GM13977 (cell line): ENCODE measurements around the gene MTERF1.
"Not testable (repeated sequence)": the region's sequence is repeated elsewhere in the genome, so short reads cannot be mapped to it uniquely, and the experiment has no call there.

Experiments
- DNase-seq: peaks from one replicate; pipeline ENCODE4 v3.0.0; 2012; ENCODE audit warnings: low spot score
- in situ Hi-C: fragments of 300-500 bp; cut with MboI; formaldehyde crosslinking; loops from one replicate; pipeline ENCODE4 v1.12.0; 2022; ENCODE audit warnings: low sequenced_read_pairs, low pct_unique_long_range_greater_than_20kb, mixed read lengths, inconsistent platforms; ENCODE audit not compliant: unreplicated experiment
- TF ChIP-seq, protein P1 (sequence below): IDR thresholded peaks from 2 replicates; pipeline ENCODE4 v1.5.1; 2012; ENCODE audit warnings: mild to moderate bottlenecking, control low read depth; ENCODE audit not compliant: insufficient read depth; ENCODE audit errors: extremely low read depth, missing control alignments

MTERF1 gene

DNA sequence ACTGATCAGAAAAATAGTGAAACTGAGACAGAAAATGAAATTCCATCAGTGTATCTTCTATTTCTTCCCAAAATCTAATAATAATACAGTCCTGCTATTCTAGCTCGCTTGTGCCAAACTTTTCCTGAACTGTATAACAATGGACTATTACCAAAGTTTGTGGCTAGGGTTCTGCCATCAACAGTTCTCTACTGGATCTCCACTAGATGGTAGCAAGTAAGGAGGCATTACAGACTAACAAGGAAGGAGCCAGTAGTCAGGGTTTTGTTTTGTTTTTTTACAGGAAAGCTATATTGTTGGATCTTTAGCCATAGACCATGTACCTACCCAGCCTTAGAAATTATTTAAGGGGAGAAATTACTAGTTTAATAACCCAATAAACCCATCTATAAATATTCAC, 10.8 kb downstream of the MTERF1 start:
- DNase-seq, result no peak
- in situ Hi-C loops, result no loop called here
- TF ChIP-seq, protein P1, sequence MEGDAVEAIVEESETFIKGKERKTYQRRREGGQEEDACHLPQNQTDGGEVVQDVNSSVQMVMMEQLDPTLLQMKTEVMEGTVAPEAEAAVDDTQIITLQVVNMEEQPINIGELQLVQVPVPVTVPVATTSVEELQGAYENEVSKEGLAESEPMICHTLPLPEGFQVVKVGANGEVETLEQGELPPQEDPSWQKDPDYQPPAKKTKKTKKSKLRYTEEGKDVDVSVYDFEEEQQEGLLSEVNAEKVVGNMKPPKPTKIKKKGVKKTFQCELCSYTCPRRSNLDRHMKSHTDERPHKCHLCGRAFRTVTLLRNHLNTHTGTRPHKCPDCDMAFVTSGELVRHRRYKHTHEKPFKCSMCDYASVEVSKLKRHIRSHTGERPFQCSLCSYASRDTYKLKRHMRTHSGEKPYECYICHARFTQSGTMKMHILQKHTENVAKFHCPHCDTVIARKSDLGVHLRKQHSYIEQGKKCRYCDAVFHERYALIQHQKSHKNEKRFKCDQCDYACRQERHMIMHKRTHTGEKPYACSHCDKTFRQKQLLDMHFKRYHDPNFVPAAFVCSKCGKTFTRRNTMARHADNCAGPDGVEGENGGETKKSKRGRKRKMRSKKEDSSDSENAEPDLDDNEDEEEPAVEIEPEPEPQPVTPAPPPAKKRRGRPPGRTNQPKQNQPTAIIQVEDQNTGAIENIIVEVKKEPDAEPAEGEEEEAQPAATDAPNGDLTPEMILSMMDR, result no peak

DNA sequence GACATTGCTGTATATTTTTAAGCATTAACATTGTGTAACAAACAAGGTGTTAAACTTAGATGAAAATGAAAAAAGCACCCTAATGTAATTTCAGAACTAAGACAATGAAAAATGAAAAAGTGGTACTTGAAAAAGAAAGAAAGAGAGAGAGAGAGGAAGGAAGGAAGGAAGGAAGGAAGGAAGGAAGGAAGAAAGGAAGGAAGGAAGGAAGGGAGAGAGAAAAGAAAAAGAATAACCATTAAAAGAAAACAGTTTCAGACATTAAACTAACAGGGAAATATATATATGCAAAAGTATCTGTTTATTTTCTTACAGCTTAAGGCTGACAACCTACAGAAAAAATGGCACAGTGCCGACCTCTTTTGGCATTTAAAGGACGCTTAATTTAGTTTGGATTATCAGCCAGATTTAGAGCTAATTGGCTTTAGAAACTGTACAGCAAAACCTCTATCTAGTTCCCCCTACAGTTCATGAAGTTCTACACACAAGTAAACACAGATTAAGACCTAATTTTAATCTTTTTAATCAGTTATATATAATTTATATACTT, 13.8 kb downstream of the MTERF1 start:
- DNase-seq, result no peak
- in situ Hi-C loops, result no loop called here
- TF ChIP-seq, protein P1, result no peak

DNA sequence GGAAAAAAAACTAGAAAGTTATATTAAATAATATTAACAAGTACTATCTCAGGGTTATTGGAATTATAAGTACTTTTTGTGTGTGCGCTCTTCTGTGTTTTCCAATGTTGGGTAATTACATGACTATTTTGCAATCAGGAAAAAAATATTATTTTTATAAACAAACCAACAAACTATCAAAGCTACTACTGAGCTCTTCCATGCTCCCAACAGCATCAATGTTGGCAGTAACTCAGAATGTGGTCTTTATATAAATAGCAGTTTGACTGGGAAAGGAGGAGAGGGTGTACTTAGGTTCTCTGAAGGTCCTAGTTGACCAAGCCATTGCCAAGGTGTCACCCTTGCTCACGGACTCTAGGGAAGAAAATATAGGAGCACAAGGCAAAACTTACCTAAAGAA, 15.0 kb downstream of the MTERF1 start:
- TF ChIP-seq, protein P1, result no peak
- no peak for DNase-seq
- in situ Hi-C loops, result no loop called here

GRCh38 chr7:91864604-91865003, 15.9 kb downstream of the MTERF1 start:
- DNase-seq, in situ Hi-C loops: not testable (repeated sequence)

GRCh38 chr7:91864070-91864469, 16.4 kb downstream of the MTERF1 start:
- in situ Hi-C loops, result no loop called here
- DNase-seq, result no peak
- TF ChIP-seq, protein P1, result no peak

GRCh38 chr7:91852263-91852741, 28.2 kb downstream of the MTERF1 start:
- DNase-seq, result peak; percentile 14
- in situ Hi-C loops, result no loop called here
- TF ChIP-seq, protein P1, result peak; percentile 33

- in situ Hi-C loops, result no loop called here
- DNase-seq, result no peak
Observed at GRCh38 chr7:91850455-91850854, 30.0 kb downstream of the MTERF1 start.

More at GRCh38 chr7:91850455-91850854, 30.0 kb downstream of the MTERF1 start:
- TF ChIP-seq, protein P1, result no peak
